ENCODE data around the gene KCNAB2.

Gene KCNAB2

GRCh38 chr1:6113745-6114144 is 68.1 kb downstream of the KCNAB2 start:
- FAIRE-seq, result no peak

- FAIRE-seq, result no peak
These were observed 70.4 kb downstream of the KCNAB2 start for GRCh38 chr1:6116137-6116536.

GRCh38 chr1:6117064-6117463 is 71.4 kb downstream of the KCNAB2 start:
- no peak for FAIRE-seq

- no peak for FAIRE-seq
These were observed 71.9 kb downstream of the KCNAB2 start for GRCh38 chr1:6117624-6118023.

- no peak for FAIRE-seq
These were observed 72.7 kb downstream of the KCNAB2 start for GRCh38 chr1:6118415-6118814.

- FAIRE-seq, result no peak
These were observed 75.3 kb downstream of the KCNAB2 start for GRCh38 chr1:6121021-6121421.

GRCh38 chr1:6121651-6122370 is 76.1 kb downstream of the KCNAB2 start:
- no peak for FAIRE-seq

- FAIRE-seq, result no peak
These were observed 77.4 kb downstream of the KCNAB2 start for GRCh38 chr1:6123083-6123482.

- no peak for FAIRE-seq
These were observed 78.1 kb downstream of the KCNAB2 start for GRCh38 chr1:6123816-6124215.

- FAIRE-seq, result no peak
These were observed 78.7 kb downstream of the KCNAB2 start for GRCh38 chr1:6124341-6124740.

- FAIRE-seq, result no peak
These were observed 79.2 kb downstream of the KCNAB2 start for GRCh38 chr1:6124746-6125365.

GRCh38 chr1:6125366-6125765 is 79.7 kb downstream of the KCNAB2 start:
- no peak for FAIRE-seq

GRCh38 chr1:6126028-6126427 is 80.3 kb downstream of the KCNAB2 start:
- FAIRE-seq, result no peak

- no peak for FAIRE-seq
These were observed 80.9 kb downstream of the KCNAB2 start for GRCh38 chr1:6126521-6127067.

GRCh38 chr1:6127587-6128163 is 82.0 kb downstream of the KCNAB2 start:
- no peak for FAIRE-seq

GRCh38 chr1:6128276-6129081 is 82.8 kb downstream of the KCNAB2 start:
- no peak for FAIRE-seq

GRCh38 chr1:6129313-6129712 is 83.6 kb downstream of the KCNAB2 start:
- no peak for FAIRE-seq

GRCh38 chr1:6130036-6130435 is 84.3 kb downstream of the KCNAB2 start:
- no peak for FAIRE-seq

- FAIRE-seq, result no peak
These were observed 84.9 kb downstream of the KCNAB2 start for GRCh38 chr1:6130596-6130995.

GRCh38 chr1:6131561-6131960 is 85.9 kb downstream of the KCNAB2 start:
- FAIRE-seq, result no peak

GRCh38 chr1:6133146-6133895 is 87.6 kb downstream of the KCNAB2 start:
- no peak for FAIRE-seq

- no peak for FAIRE-seq
These were observed 88.5 kb downstream of the KCNAB2 start for GRCh38 chr1:6134206-6134605.
